NOMO-1 treated with dmso at 0.1 percent for 144 hours (cell line): ENCODE measurements around the gene IRAK1.

Source experiments
- DNase-seq: peaks from one replicate; lab custom pipeline; 2025; ENCODE audit not compliant: unreplicated experiment; lab: John Stamatoyannopoulos, UW

Gene IRAK1

DNA sequence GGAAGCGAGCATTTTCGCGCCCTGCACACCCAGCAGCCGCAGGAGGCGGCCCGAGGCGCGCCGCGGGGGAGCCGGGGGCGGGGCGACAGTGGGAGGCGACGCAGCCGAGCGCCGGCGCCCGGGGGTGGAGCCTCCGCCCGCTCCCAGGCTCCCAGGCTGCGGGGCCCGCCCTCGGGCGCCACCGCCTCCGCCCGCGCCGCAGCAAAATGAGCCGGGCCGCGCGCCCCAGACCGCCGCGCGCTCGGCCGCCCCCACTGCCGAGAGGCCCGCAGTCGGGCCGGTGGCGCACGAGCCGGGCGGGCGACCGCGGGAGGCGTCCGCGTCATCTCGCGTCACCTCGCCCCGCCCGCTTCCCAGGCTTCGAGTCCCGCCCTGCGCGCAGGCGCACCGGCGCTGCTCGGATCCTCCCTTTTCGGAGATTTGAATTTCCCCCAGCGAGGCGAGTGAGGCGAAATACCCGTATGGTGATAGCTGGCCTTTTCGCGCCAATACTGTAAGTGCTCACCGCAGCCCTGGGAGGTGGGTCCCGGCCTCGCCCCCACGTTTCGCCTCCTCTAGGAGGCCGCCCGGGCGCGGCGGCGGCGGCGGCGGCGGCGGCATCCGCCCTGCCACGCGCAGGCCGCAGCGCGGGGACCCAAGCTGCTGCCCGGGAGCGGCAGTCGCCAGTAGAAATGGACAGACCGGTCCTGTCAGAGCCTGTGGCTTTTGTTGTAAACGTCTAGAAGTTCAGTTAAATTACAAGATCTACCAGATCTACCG is 47.2 kb downstream of the IRAK1 start, which contains the start of gene TMEM187:
Gene TMEM187 (plus strand): TSS at position 387 of the 759 bp plus-strand sequence. CDS start 9,309 bp downstream, outside the sequence.
- peak; percentile 86 for DNase-seq

DNA sequence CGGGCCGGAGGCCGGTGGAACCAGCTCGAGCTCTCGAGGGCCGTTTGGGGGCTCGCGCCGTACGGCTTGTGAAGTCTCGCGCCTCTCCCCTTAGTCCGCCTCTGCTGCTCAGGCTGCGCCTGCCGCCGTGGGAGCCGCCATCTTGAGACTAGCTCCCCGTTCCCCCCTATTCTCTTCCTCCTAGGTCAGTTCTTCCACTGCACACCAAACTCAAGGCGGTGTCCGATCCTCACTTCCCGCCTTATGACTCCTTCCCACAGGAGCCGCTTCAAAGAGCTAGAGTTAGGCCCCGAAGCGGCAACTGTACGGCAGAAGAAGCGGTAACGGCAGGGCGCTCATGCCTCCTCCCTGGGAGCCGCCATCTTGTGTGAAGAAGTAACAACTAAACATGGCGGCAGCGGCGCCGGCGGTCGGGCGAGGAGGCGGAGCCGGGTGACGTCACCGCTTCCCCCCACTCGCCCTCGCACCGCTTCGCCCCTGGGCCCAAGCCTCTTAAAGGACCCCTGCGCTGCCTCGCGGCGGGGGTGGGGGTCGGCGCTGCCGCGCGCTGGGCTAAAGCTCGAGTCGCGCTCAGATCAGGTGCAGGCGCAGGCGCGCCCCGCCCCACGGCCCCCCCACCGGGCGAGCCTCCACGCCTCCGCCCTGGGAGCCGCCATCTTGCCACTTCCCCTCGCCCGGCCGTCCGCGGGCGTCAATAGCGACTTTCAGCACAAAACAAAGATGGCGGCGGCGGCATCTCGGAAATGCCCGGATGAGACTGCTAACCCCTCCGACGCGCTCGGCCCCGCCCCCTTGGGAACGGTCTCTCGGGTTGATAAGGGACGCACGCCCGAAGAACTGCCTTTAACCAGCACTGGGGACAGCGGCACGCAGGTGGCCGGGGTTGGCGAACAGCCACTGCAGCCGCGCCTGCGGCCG is 48.0 kb downstream of the IRAK1 start, which contains the start of gene HCFC1:
Gene HCFC1 (minus strand): TSS at position 369 of the 918 bp plus-strand sequence. CDS start 978 bp downstream, outside the sequence.
- peak; percentile 91 for DNase-seq

DNA sequence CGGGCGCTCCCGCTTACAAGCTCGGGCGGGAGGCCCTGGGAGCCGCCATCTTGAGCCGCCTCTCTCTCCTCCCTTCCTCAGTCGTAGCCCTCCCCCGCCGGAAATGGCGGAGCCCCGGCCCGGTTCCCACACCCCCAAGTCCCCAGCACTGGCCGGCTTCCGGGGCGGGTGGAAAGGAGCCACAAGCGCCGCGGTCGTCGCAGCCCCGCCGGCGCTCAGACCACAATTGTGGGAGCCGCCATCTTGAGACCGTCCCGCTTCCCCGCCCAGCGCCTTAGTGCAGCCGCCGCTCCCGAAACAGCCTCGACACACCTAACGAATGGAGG is 48.6 kb downstream of the IRAK1 start:
- DNase-seq: peak; percentile 86

DNA sequence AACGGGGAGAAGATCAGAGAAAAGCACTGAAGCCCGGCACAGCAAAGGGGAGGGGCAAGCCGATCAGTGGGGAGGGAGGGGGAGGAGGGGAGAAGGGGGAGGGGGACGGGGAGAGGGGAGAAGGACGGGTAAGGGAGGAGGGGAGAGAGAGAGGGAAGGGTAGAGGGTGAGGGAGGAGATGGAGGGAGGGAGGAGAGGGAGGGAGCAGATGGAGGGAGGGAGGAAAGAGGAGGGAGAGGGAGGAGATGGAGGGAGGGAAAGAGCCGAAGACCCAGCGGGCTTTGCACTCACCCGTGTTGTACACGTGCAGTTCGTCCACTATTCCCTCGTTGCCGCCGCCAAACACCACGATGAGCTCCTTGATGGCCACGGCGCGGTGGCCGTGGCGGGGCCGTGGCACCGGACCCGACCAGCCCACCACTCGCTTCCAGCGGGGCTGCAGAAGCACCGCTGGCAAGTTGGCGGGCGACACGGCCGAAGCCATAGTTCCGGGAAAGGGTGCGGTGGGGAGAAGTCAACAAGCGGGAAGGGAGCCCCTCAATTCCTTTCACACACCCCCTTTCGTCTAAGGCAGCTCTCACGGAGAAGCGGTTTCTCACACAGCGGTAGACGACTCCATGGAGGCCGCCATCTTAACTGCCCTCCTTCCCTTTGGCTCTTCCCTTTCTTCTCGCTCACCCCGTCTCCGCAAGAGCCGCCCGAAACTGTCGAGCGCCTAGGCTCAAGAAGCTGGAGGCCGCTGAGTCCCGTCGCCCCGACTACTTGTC is 49.2 kb downstream of the IRAK1 start:
- peak; percentile 36 for DNase-seq

DNA sequence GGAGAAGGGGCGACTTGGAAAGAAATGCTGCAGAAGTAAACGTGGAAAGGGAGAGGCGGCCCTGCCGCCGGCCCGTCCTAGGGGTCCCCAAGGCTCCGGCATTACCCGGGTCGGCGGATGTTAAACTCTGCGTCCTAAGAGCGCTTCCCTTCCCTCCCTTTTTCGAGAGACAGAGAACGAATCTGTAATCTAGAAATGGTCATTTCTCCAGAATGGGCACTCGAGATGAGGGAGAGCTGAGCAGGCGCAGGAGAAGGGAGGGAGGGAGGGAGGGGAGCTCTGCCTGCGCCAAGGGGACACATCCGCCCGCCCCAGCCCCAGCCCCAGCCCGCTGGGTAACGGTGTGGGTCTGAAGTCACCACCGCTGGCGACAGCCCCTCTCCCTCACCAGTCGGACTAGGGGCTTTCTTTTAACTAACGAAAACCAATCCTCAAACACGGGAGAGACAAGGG is 49.8 kb downstream of the IRAK1 start:
- DNase-seq: no peak

DNA sequence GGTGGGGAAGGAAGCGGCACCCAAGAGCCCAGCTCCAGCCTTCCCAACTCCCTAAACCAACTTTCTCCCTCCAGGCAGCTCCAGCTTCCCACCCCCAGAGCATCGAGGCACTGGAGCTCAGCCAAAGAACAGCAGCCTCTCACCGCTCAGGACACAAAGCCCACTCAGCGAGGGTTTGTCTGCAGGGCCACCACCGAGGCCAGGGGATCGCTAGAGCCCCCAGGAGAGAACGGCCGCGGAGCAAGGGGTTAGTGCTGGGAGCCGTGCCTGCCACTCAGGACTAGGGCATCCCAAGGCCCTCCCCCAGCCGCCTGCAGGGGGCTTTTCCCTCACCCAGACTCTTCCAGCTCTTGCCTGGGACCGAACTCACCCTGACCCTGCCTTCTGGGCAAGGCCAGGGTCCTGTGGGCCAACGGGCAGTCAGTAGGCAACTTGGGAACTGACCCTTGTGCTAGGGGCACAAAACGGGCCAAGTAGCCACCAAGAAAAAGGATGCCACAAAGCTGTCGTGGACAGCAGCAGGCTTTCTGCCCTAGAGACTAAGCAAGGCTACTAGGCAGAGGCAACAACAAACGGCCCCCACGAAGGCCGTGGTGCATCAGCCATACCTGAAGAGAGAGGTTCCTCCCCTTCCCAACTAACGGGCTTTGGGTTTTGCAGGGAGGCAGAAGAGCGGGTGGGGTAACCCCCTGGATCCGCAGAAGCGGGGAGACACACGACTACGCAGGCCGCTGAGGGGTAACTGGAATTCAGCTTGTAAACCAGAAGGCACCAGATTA is 50.4 kb downstream of the IRAK1 start:
- no peak for DNase-seq

DNA sequence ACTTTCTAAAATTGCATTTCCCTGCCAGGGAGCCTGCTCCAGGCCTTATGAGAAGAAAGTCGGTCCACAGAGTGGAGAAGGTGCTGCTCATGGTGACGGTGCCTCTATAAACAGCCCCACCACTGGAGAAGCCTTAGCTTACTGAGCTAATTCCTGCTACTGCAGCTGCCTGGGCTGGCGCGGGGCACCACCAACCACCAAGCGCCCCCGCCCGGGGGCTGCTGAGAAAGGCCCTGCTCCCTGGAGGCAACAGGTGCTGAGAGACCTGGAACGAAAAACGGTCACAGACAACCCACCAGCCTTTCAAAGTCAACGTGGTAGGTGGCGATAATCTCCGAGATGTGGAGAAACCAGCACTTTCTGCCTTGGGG is 51.0 kb downstream of the IRAK1 start:
- DNase-seq: no peak

DNA sequence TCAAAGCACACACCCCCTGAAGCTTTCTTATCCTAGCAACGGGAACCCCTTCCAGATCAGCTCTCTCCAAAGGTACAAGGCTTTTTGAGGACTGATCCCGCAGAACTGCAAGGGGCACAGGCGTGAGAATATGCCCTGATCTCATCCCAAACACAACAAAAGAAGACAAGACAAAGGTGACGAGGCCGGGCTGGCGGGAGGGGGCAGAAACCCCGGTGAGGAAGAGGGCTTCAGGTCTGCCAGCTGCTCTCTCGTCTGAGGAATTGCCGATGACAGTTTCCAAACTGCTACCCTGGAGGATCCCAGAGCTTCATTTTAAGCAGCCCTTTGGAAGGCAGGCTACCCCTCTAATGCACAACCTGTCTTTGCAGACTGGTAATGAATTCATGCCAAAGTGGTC is 51.4 kb downstream of the IRAK1 start:
- DNase-seq: no peak

DNA sequence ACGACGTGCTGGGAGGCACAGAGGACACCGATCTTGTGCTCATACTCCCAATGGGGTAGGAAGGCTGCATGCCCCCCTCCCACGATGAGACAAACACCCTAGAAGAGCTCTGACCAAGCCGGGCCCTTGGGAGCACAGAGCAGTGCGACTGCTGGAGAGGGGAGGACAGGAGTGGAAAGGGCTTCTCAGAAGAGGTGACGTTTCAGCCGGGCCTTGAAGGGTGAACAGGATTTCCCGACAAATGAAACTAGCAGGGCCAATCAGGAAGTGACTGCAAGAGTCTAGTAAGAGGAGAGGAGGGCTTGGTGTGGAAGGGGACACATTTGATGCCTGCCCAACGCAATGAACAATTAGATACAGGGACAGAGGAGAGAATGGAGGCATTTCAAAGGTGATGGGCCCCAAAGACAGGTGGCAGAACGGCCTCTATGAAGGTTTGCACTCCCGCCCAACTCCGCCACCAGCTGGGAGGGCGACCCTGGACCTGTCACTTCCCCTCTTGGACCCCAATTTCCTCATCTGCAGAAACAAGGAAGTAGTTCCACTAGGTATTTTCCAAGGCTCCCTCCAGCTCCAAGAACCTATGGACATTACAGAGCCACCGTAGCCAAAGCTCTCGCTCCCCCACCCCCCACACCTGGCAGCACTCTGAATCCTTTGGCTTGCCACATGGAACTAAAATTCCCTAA is 52.0 kb downstream of the IRAK1 start:
- no peak for DNase-seq

DNA sequence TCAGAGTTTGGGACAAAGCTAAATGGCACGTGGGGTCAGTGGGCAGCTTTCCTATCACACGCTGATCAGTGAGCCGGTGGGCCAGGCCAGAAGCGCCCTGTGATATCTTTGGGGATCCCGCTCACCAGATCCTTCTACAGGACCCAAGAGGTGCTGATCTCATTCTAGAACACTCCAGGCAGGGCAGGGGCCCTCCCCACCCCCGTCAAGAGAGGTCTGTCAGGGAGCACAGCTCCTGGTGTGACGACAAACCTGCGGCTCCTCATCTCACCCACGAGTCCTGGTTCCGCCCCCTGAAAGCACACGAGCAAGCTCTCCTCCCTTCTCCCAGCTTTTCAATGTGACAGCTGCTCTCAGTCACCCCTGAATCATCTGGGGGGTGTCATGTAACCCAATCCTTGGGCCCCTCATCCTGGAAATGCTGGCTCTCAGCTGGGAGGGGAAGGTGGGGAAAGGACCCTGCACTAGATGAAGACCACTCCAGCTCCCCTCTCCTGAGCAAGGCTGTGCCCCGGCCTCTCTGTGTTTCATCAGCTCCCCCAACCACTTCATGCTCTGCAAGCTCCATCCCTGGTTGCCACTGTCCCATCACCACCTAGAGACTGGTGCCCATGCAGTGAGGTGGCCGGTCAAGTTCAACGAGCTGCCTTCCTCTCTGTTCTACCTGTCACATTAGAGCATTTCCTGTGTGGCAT is 52.7 kb downstream of the IRAK1 start:
- no peak for DNase-seq

DNA sequence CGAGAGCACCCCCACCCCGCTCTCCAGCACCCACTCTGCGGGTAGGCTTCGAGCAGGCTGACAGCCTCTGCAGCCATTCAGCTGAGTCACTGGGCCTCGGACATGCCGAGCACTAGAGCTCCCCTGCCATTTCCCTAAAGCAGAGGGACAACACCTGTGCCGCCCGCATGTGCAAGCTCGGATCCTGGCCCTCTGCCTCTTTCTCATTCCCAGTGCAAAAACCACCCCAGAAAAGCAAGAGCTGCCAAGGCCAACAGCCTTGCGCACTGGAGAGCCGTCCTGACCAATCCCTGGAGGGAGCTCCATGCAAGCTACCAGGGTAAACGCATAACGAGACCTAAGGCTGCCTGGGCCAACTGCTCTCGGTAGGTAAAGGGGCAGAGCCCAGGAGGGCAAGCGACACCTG is 53.4 kb downstream of the IRAK1 start:
- DNase-seq: no peak

DNA sequence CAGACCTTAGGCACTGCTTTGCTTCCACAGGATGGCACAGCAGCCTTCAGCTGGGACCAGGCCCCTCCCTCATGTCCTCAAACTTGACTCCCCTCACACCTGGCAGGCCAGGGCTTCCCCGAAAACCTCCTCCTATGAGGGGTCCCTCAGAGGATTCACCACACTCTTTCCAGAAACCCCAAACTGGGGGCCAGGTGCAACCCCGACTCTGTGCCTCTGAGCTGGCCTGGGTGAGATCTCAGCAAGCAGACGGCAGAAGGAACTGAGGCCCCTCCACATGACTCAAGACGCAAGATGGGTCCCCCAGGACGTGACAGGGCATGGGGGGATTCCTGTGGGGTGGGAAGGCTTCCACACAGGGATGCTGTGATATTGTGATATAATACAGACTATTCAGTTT is 54.3 kb downstream of the IRAK1 start:
- DNase-seq: no peak

DNA sequence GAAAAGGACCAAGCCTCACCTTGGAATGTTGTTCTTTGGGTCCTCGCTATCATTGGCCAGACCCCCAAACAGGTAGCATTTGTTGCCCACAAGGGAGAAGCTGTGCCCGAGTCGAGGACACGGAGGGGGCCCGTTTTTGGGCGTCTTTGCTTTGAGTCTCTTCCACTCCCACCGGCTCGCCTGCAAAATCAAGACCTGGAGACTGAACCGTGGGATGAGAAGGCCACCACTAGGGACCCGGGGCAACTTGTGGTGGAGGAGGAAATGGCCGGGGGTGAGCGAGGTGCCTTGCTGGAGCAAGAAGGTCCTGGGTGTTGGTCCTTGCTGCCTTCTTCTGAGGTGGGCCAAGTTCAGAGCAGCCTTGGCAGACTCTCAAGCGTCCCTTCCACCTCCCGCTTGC is 55.6 kb downstream of the IRAK1 start:
- no peak for DNase-seq

DNA sequence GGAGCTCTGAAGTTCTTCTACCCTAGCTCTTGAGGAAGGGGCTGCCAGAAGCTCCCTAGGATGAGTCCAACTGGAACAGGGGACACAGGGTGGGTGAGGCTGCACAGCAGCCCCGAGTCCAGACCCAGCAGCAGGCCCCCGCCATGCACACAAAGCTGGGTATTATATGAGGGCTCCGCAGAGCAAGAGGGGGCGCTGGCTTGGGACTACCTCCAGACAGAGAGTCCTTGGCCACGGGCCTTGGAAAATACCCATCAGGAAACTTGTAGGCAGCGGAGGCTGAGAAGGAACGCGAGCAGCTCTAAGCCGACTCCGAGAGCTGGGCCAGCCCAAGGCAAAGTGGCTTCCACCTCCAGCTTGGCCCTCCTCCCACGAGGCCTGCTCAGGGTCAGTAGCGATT is 56.2 kb downstream of the IRAK1 start:
- DNase-seq: no peak

DNA sequence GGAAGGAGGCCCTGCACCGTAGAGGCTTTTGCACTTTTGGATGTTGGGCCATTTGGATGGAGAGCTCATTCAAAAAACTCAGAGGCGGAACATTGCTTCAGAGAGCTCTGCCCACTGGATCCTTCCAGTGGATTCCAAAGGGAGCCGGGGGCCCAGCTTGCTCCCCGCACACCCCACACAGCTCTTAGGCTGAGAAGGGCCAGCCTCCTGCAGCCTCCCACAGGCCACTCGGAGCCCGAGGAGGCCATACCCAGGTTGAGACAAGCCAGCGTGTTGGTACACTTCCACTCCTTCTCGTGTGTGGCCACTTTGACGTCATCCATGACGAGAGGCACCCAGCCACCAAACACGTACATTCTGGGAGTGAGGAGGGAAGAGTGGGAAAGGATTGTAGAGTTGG is 58.4 kb downstream of the IRAK1 start:
- DNase-seq: no peak

DNA sequence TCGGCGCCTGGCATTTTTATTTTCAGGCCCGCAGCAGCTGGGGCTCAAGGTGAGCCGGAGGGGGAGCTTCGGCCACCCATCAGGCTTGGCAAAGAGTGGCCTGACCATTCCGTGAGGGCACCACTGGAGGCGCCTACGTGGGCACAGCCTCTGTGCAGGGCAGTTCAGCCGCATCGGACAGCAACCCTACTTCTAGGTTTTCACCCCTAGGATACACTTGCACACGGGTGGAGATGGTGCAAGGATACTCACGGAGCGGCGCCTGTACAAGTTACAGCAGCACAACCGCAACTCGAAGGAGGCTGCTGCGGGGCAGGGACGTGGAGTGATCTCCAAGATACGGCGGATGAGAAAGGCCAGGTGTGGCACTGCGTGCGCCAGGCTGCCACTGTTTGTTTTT is 58.9 kb downstream of the IRAK1 start:
- no peak for DNase-seq
